ENCODE data around the gene SMOC1. TPM values are rescaled to one million over a fixed set of nuclear protein-coding genes. Genes with fewer than 3 reads are reported as not detected.

SMOC1 gene
- total and polyA plus RNA-seq, 2 of the 8 experiments (the other 6 are each of a cell fraction or from before 2014, with no cell fraction given), result 1.6 to 2.4 TPM

- H3K14ac ChIP-seq (ENCODE audit: insufficient read length), result no peak overlapping the region
- H3K9me3 ChIP-seq (ENCODE audit: insufficient read depth in 2 of 2, low read depth in 1 of 2, low read length in 1 of 2), result no peaks in the 10 kb centered on the region
- no peaks in the 10 kb centered on the region for H3K79me1 ChIP-seq (ENCODE audit: low read depth, low read length)
- no peak overlapping the region for H3K4me2 ChIP-seq (ENCODE audit: insufficient read depth in 1 of 2, low read depth in 2 of 2, low read length in 2 of 2)
- H2BK20ac ChIP-seq (ENCODE audit: low read length), result no peak overlapping the region
- no peak overlapping the region for H2BK120ac ChIP-seq (replicated peaks; ENCODE audit: low read depth, low read length)
- CTCF ChIA-PET (ENCODE audit: partially characterized antibody), result interaction anchor here (0.7 to 2.4 kb wide), 12 partner anchors 10 to 690 kb away, joined by 3 to 16 read pairs (median 4); partner anchors contain the start of gene CCDC177
- H2BK5ac ChIP-seq (ENCODE audit: low read depth, low read length), result no peak overlapping the region
- H3K18ac ChIP-seq (ENCODE audit: extremely low read depth, low read length), result no peak overlapping the region
- no peak overlapping the region for H2BK15ac ChIP-seq (ENCODE audit: low read length)
- H4K5ac ChIP-seq (ENCODE audit: insufficient read length, low read depth, low read length), result no peak overlapping the region
- peaks cover 0 to 2% of the 10 kb centered on the region in 2 experiments for H4K20me1 ChIP-seq (replicated peaks in 1 of 2; ENCODE audit: control insufficient read depth in 1 of 2, insufficient read depth in 2 of 2, low read length in 2 of 2)
- H3K56ac ChIP-seq (replicated peaks; ENCODE audit: insufficient read length, low read depth, low read length), result no peak overlapping the region
- no peak overlapping the region for H3K9ac ChIP-seq (replicated peaks in 1 of 4; ENCODE audit: extremely low read depth in 1 of 4, low read depth in 3 of 4, low read length in 3 of 4)
- DNase-seq (ENCODE audit: low read depth in 1 of 2, low spot score in 2 of 2) (no peak), FAIRE-seq (no peak)
- H3K4me1 ChIP-seq (replicated peaks in 1 of 4; ENCODE audit: control insufficient read depth in 3 of 4, insufficient read depth in 4 of 4, low read length in 3 of 4), result peaks cover 0 to 4% (median 0%) of the 10 kb centered on the region in 4 experiments; a peak in 2 of 7 replicates
- H3K79me2 ChIP-seq (ENCODE audit: control insufficient read depth in 1 of 2, insufficient read depth in 2 of 2, low read length in 2 of 2), result no peaks in the 10 kb centered on the region
- 85% methylated on average over 5 of the region's 5 CpGs; no CpG with 5 or more reads in 1 of the 2 experiments for WGBS, 2 experiments (ENCODE audit: extremely low coverage in 1 of 2, insufficient coverage in 1 of 2, insufficient read length in 1 of 2, insufficient replicate concordance in 2 of 2, low coverage in 1 of 2, low lambda C conversion rate in 2 of 2, missing lambda C conversion rate in 1 of 2)
- H3K4me3 ChIP-seq (ENCODE audit: extremely low read depth in 1 of 4, insufficient read depth in 2 of 4, low read depth in 3 of 4, low read length in 4 of 4), result no peak overlapping the region
- H4K91ac ChIP-seq (replicated peaks; ENCODE audit: insufficient read length, low read length), result no peak overlapping the region
- no peaks in the 10 kb centered on the region for H3K36me3 ChIP-seq (ENCODE audit: control insufficient read depth in 2 of 4, insufficient read depth in 4 of 4, low read length in 3 of 4)
- H3K27ac ChIP-seq (ENCODE audit: low read depth, low read length), result no peak overlapping the region
- no peak overlapping the region for H2AK5ac ChIP-seq (ENCODE audit: low read depth, low read length)
- peaks cover 0 to 9% (median 4%) of the 10 kb centered on the region in 4 experiments; a peak in 4 of 7 replicates for H3K27me3 ChIP-seq (replicated peaks in 1 of 4; ENCODE audit: control insufficient read depth in 3 of 4, extremely low read depth in 1 of 4, insufficient read depth in 3 of 4, low read length in 3 of 4)
- H3K23me2 ChIP-seq (ENCODE audit: low read depth, low read length), result no peaks in the 10 kb centered on the region; the same call in 1 of the 2 replicates
- no peak overlapping the region for H2AFZ ChIP-seq (ENCODE audit: low read length)
- no peak overlapping the region for H2BK12ac ChIP-seq (ENCODE audit: low read depth, low read length)
- H3K23ac ChIP-seq (ENCODE audit: insufficient read length), result no peak overlapping the region
- POLR2A ChIA-PET (ENCODE audit: partially characterized antibody), result interaction anchor here (1.0 kb wide), 1 partner anchor 12 kb away, joined by 3 read pairs; no protein-coding TSS in a partner anchor
- H3K4ac ChIP-seq (replicated peaks; ENCODE audit: insufficient read length, low read depth, low read length), result no peak overlapping the region
- H4K8ac ChIP-seq (ENCODE audit: extremely low read depth, insufficient read depth, low read length), result no peak overlapping the region
- TF ChIP-seq POU5F1 (IDR thresholded peaks at IDR 0.05; ENCODE audit: low read depth, low read length) (no peak), TBP (IDR thresholded peaks at IDR 0.05; ENCODE audit: low read depth, low read length) (no peak), CEBPB (IDR thresholded peaks at IDR 0.05; ENCODE audit: low read depth, low read length) (no peak), CBX8 (IDR thresholded peaks at IDR 0.05; ENCODE audit: borderline replicate concordance, low read depth, low read length) (no peak), RFX5 (IDR thresholded peaks at IDR 0.05; ENCODE audit: borderline replicate concordance, low read depth, low read length) (no peak), SP1 (IDR thresholded peaks at IDR 0.05; ENCODE audit: low read depth, low read length) (no peak), KDM4A (IDR thresholded peaks at IDR 0.05; ENCODE audit: low read depth, low read length, severe bottlenecking) (no peak), SP2 (IDR thresholded peaks at IDR 0.05; ENCODE audit: low read length) (no peak), KDM1A (IDR thresholded peaks at IDR 0.05; ENCODE audit: borderline replicate concordance, low read length) (no peak)
- TF ChIP-seq, protein P1, sequence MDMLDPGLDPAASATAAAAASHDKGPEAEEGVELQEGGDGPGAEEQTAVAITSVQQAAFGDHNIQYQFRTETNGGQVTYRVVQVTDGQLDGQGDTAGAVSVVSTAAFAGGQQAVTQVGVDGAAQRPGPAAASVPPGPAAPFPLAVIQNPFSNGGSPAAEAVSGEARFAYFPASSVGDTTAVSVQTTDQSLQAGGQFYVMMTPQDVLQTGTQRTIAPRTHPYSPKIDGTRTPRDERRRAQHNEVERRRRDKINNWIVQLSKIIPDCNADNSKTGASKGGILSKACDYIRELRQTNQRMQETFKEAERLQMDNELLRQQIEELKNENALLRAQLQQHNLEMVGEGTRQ (IDR thresholded peaks at IDR 0.05; ENCODE audit: low read length), result no peak
- TF ChIP-seq, protein P2, sequence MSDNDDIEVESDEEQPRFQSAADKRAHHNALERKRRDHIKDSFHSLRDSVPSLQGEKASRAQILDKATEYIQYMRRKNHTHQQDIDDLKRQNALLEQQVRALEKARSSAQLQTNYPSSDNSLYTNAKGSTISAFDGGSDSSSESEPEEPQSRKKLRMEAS (IDR thresholded peaks at IDR 0.05), result no peak
These were observed 5.1 kb upstream of the SMOC1 start for GRCh38 chr14:69873877-69874780.

Data from H1 (cell line).